Measurements from ENCODE around the gene IRF6. TPM values are rescaled to one million over a fixed set of nuclear protein-coding genes. Genes with fewer than 3 reads are reported as not detected.

The IRF6 gene
- total RNA-seq, 1 experiment from 2014 or later = 17.2 TPM

GRCh38 chr1:209749670-209750323 lies 56.1 kb downstream of the IRF6 start:
- Mint-ChIP-seq H3K36me3 (no peaks in the 10 kb centered on the region), H3K4me1 (peaks cover 10% of the 10 kb centered on the region), H3K27ac (no peak overlapping the region), H3K4me3 (no peak overlapping the region), H3K9me3 (no peaks in the 10 kb centered on the region), H3K27me3 (ENCODE audit: low read depth) (peaks cover 21% of the 10 kb centered on the region)
- ChIA-PET POLR2A (no interaction called here), CTCF (interaction anchor here (1.8 kb wide), 1 partner anchor 119 kb away, joined by 12 read pairs; no protein-coding TSS in a partner anchor)
- ATAC-seq (no peak), DNase-seq (ENCODE audit: low spot score) (no peak)
- TF ChIP-seq CREB1 (CRISPR knock-in tag; IDR thresholded peaks at IDR 0.05) = no peak
- no peak for TF ChIP-seq ZNF532 (CRISPR knock-in tag; IDR thresholded peaks at IDR 0.05; ENCODE audit: borderline replicate concordance)
- TF ChIP-seq, protein P1, sequence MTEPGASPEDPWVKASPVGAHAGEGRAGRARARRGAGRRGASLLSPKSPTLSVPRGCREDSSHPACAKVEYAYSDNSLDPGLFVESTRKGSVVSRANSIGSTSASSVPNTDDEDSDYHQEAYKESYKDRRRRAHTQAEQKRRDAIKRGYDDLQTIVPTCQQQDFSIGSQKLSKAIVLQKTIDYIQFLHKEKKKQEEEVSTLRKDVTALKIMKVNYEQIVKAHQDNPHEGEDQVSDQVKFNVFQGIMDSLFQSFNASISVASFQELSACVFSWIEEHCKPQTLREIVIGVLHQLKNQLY (CRISPR knock-in tag; IDR thresholded peaks at IDR 0.05) = no peak
- TF ChIP-seq HMGA2 (CRISPR knock-in tag; IDR thresholded peaks at IDR 0.05) = no peak
- TF ChIP-seq, protein P2, sequence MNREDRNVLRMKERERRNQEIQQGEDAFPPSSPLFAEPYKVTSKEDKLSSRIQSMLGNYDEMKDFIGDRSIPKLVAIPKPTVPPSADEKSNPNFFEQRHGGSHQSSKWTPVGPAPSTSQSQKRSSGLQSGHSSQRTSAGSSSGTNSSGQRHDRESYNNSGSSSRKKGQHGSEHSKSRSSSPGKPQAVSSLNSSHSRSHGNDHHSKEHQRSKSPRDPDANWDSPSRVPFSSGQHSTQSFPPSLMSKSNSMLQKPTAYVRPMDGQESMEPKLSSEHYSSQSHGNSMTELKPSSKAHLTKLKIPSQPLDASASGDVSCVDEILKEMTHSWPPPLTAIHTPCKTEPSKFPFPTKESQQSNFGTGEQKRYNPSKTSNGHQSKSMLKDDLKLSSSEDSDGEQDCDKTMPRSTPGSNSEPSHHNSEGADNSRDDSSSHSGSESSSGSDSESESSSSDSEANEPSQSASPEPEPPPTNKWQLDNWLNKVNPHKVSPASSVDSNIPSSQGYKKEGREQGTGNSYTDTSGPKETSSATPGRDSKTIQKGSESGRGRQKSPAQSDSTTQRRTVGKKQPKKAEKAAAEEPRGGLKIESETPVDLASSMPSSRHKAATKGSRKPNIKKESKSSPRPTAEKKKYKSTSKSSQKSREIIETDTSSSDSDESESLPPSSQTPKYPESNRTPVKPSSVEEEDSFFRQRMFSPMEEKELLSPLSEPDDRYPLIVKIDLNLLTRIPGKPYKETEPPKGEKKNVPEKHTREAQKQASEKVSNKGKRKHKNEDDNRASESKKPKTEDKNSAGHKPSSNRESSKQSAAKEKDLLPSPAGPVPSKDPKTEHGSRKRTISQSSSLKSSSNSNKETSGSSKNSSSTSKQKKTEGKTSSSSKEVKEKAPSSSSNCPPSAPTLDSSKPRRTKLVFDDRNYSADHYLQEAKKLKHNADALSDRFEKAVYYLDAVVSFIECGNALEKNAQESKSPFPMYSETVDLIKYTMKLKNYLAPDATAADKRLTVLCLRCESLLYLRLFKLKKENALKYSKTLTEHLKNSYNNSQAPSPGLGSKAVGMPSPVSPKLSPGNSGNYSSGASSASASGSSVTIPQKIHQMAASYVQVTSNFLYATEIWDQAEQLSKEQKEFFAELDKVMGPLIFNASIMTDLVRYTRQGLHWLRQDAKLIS (CRISPR knock-in tag; IDR thresholded peaks at IDR 0.05; ENCODE audit: borderline replicate concordance) = no peak
- no peak for TF ChIP-seq GRHL2 (CRISPR knock-in tag; IDR thresholded peaks at IDR 0.05; ENCODE audit: insufficient replicate concordance, severe bottlenecking)

- peaks cover 21% of the 10 kb centered on the region for H3K27me3 Mint-ChIP-seq (ENCODE audit: low read depth)
- H3K9me3 Mint-ChIP-seq = no peaks in the 10 kb centered on the region
- no peak overlapping the region for H3K4me3 Mint-ChIP-seq
- H3K4me1 Mint-ChIP-seq = peaks cover 10% of the 10 kb centered on the region
- no peaks in the 10 kb centered on the region for H3K36me3 Mint-ChIP-seq
- ChIA-PET POLR2A (no interaction called here), CTCF (interaction anchor here (1.0 to 2.1 kb wide), 13 partner anchors 8 to 597 kb away, joined by 3 to 15 read pairs (median 7); partner anchors contain the start of genes G0S2 and IRF6)
- no peak overlapping the region for H3K27ac Mint-ChIP-seq
- ATAC-seq = no peak
- TF ChIP-seq MYBL2 (CRISPR knock-in tag; IDR thresholded peaks at IDR 0.05) (no peak), TP53 (CRISPR knock-in tag; IDR thresholded peaks at IDR 0.05) (no peak), E2F1 (CRISPR knock-in tag; IDR thresholded peaks at IDR 0.05) (no peak), SP1 (CRISPR knock-in tag; conservative IDR thresholded peaks at IDR 0.05) (no peak), ZNF219 (CRISPR knock-in tag; IDR thresholded peaks at IDR 0.05; ENCODE audit: borderline replicate concordance) (no peak), USF2 (CRISPR knock-in tag; IDR thresholded peaks at IDR 0.05) (no peak), CREB1 (CRISPR knock-in tag; IDR thresholded peaks at IDR 0.05) (no peak)
- TF ChIP-seq, protein P3, sequence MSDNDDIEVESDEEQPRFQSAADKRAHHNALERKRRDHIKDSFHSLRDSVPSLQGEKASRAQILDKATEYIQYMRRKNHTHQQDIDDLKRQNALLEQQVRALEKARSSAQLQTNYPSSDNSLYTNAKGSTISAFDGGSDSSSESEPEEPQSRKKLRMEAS (CRISPR knock-in tag; IDR thresholded peaks at IDR 0.05) = no peak
- TF ChIP-seq, protein P2 (CRISPR knock-in tag; IDR thresholded peaks at IDR 0.05; ENCODE audit: borderline replicate concordance) = no peak
- TF ChIP-seq, protein P4, sequence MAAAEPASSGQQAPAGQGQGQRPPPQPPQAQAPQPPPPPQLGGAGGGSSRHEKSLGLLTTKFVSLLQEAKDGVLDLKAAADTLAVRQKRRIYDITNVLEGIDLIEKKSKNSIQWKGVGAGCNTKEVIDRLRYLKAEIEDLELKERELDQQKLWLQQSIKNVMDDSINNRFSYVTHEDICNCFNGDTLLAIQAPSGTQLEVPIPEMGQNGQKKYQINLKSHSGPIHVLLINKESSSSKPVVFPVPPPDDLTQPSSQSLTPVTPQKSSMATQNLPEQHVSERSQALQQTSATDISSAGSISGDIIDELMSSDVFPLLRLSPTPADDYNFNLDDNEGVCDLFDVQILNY (CRISPR knock-in tag; IDR thresholded peaks at IDR 0.05) = no peak
- no peak for DNase-seq (ENCODE audit: low spot score)
Observed at GRCh38 chr1:209749205-209749604, 56.7 kb downstream of the IRF6 start.
